H1 (cell line): ENCODE results near the gene SMCHD1. TPM values are rescaled to one million over a fixed set of nuclear protein-coding genes. Genes with fewer than 3 reads are reported as not detected.
"Not testable (repeated sequence)": the region's sequence is repeated elsewhere in the genome, so short reads cannot be mapped to it uniquely, and the experiment has no call there.

Experiments
- CTCF ChIA-PET: fragments of 300-600 bp; sonication (Branson Sonifier 250); formaldehyde crosslinking; loops from one replicate; lab custom pipeline; 2021; ENCODE audit not compliant: partially characterized antibody; lab: Charles Lee
- POLR2A ChIA-PET: fragments of 300-600 bp; sonication (Branson Sonifier 250); formaldehyde crosslinking; loops from one replicate; lab custom pipeline; 2021; ENCODE audit warnings: inconsistent platforms; ENCODE audit not compliant: partially characterized antibody; lab: Charles Lee
- DNase-seq, 2 experiments: peaks; one replicate each; pipeline versions ENCODE4 v3.0.0 to v3.0.0-alpha.2; 2010 to 2022; ENCODE audit warnings: low spot score in 2 of 2, low read depth in 1 of 2, mixed read lengths in 1 of 2
- FAIRE-seq: peaks from 2 replicates; lab custom pipeline; 2011; peaks lifted over from hg19 to GRCh38; lab: Jason Lieb, UNC
- H2AFZ ChIP-seq: 2 replicates; pipeline ENCODE4 v1.8.1; 2012; ENCODE audit warnings: low read length, inconsistent platforms
- H2AK5ac ChIP-seq: 2 replicates; pipeline ENCODE4 v1.6.1; 2013; ENCODE audit warnings: low read depth, low read length
- H2BK120ac ChIP-seq: replicated peaks from 2 replicates; pipeline ENCODE3; 2013; ENCODE audit warnings: low read depth, low read length, inconsistent platforms
- H2BK12ac ChIP-seq: 2 replicates; pipeline ENCODE4 v1.6.1; 2013; ENCODE audit warnings: low read depth, low read length
- H2BK15ac ChIP-seq: 2 replicates; pipeline ENCODE4 v1.6.1; 2013; ENCODE audit warnings: low read length
- H2BK20ac ChIP-seq: 2 replicates; pipeline ENCODE4 v1.6.1; 2013; ENCODE audit warnings: low read length
- H2BK5ac ChIP-seq: 2 replicates; pipeline ENCODE4 v1.6.1; 2013; ENCODE audit warnings: low read depth, low read length
- H3K14ac ChIP-seq: 2 replicates; pipeline ENCODE4 v1.6.1; 2013; ENCODE audit warnings: inconsistent platforms; ENCODE audit not compliant: insufficient read length
- H3K18ac ChIP-seq: 2 replicates; pipeline ENCODE4 v1.6.1; 2013; ENCODE audit warnings: low read length; ENCODE audit errors: extremely low read depth
- H3K23ac ChIP-seq: 2 replicates; pipeline ENCODE4 v1.6.1; 2013; ENCODE audit warnings: inconsistent platforms; ENCODE audit not compliant: insufficient read length
- H3K23me2 ChIP-seq: 2 replicates; pipeline ENCODE4 v1.6.1; 2013; ENCODE audit warnings: low read depth, low read length
- H3K27ac ChIP-seq: 2 replicates; pipeline ENCODE4 v1.6.1; 2011; ENCODE audit warnings: low read depth, low read length, inconsistent platforms
- H3K27me3 ChIP-seq, 4 experiments: replicated peaks in 1 of 4; 1 replicate in 1 of 4; 2 replicates in 3 of 4; pipeline versions ENCODE4 v1.6.1 to v1.8.1; 2011 to 2013; ENCODE audit warnings: low read length in 3 of 4, mild to moderate bottlenecking in 3 of 4, inconsistent platforms in 2 of 4, mixed read lengths in 2 of 4, moderate library complexity in 1 of 4; ENCODE audit not compliant: control insufficient read depth in 3 of 4, insufficient read depth in 3 of 4; ENCODE audit errors: extremely low read depth in 1 of 4
- H3K36me3 ChIP-seq, 4 experiments: 2 replicates each; pipeline versions ENCODE4 v1.6.1 to v1.8.1; 2011 to 2013; ENCODE audit warnings: mild to moderate bottlenecking in 4 of 4, low read length in 3 of 4, moderate library complexity in 2 of 4, control low read depth in 1 of 4, inconsistent platforms in 1 of 4; ENCODE audit not compliant: insufficient read depth in 4 of 4, control insufficient read depth in 2 of 4
- H3K4ac ChIP-seq: replicated peaks from 2 replicates; pipeline ENCODE3; 2013; ENCODE audit warnings: low read length, low read depth, mixed read lengths, inconsistent platforms; ENCODE audit not compliant: insufficient read length
- H3K4me1 ChIP-seq, 4 experiments: replicated peaks in 1 of 4; 1 replicate in 1 of 4; 2 replicates in 3 of 4; pipeline versions ENCODE4 v1.6.1 to v1.8.1; 2011 to 2013; ENCODE audit warnings: low read length in 3 of 4, inconsistent platforms in 2 of 4, mixed read lengths in 1 of 4; ENCODE audit not compliant: insufficient read depth in 4 of 4, control insufficient read depth in 3 of 4
- H3K4me2 ChIP-seq, 2 experiments: 2 replicates each; pipeline versions ENCODE4 v1.6.1 to v1.8.1; 2011 to 2013; ENCODE audit warnings: low read depth in 2 of 2, low read length in 2 of 2, control low read depth in 1 of 2, inconsistent platforms in 1 of 2, mild to moderate bottlenecking in 1 of 2; ENCODE audit not compliant: insufficient read depth in 1 of 2
- H3K4me3 ChIP-seq, 4 experiments: fragments of 200-600, 300-600 bp in 1 of 4; sonication (generic), shearing (Covaris generic), sonication (Bioruptor Twin) in 1 of 4; 2 replicates each; pipeline versions ENCODE4 v1.5.1 to v1.8.1; 2011 to 2016; ENCODE audit warnings: low read length in 4 of 4, low read depth in 3 of 4, control low read depth in 2 of 4, inconsistent platforms in 2 of 4, mild to moderate bottlenecking in 2 of 4, mixed read lengths in 1 of 4, moderate library complexity in 1 of 4; ENCODE audit not compliant: insufficient read depth in 2 of 4; ENCODE audit errors: extremely low read depth in 1 of 4
- H3K56ac ChIP-seq: replicated peaks from 2 replicates; pipeline ENCODE3; 2013; ENCODE audit warnings: low read depth, mild to moderate bottlenecking, mixed read lengths, low read length, inconsistent platforms; ENCODE audit not compliant: insufficient read length
- H3K79me1 ChIP-seq: 2 replicates; pipeline ENCODE4 v1.6.1; 2013; ENCODE audit warnings: low read depth, low read length, control low read depth
- H3K79me2 ChIP-seq, 2 experiments: 2 replicates each; pipeline versions ENCODE4 v1.6.1 to v1.8.1; 2012 to 2013; ENCODE audit warnings: low read length in 2 of 2, mild to moderate bottlenecking in 2 of 2, inconsistent platforms in 1 of 2; ENCODE audit not compliant: insufficient read depth in 2 of 2, control insufficient read depth in 1 of 2
- H3K9ac ChIP-seq, 4 experiments: replicated peaks in 1 of 4; 1 replicate in 1 of 4; 2 replicates in 3 of 4; pipeline versions ENCODE4 v1.6.1 to v1.8.1; 2011 to 2013; ENCODE audit warnings: low read depth in 3 of 4, low read length in 3 of 4, control low read depth in 2 of 4, mild to moderate bottlenecking in 2 of 4, moderate library complexity in 2 of 4, inconsistent platforms in 1 of 4; ENCODE audit errors: extremely low read depth in 1 of 4
- H3K9me3 ChIP-seq, 2 experiments: 2 replicates each; pipeline versions ENCODE4 v1.6.1 to v1.8.1; 2012 to 2013; ENCODE audit warnings: mild to moderate bottlenecking in 2 of 2, moderate library complexity in 2 of 2, control low read depth in 1 of 2, inconsistent platforms in 1 of 2, low read depth in 1 of 2, low read length in 1 of 2, mixed read lengths in 1 of 2; ENCODE audit not compliant: insufficient read depth in 2 of 2
- H4K20me1 ChIP-seq, 2 experiments: replicated peaks in 1 of 2; 2 replicates each; pipeline versions ENCODE3 to v1.8.1; 2011 to 2013; ENCODE audit warnings: inconsistent platforms in 2 of 2, low read length in 2 of 2, mild to moderate bottlenecking in 1 of 2; ENCODE audit not compliant: insufficient read depth in 2 of 2, control insufficient read depth in 1 of 2
- H4K5ac ChIP-seq: 2 replicates; pipeline ENCODE4 v1.6.1; 2013; ENCODE audit warnings: low read length, low read depth, mixed read lengths, inconsistent platforms; ENCODE audit not compliant: insufficient read length
- H4K8ac ChIP-seq: 2 replicates; pipeline ENCODE4 v1.8.0; 2013; ENCODE audit warnings: mild to moderate bottlenecking, moderate library complexity, low read length, inconsistent platforms; ENCODE audit not compliant: insufficient read depth; ENCODE audit errors: extremely low read depth
- H4K91ac ChIP-seq: replicated peaks from 2 replicates; pipeline ENCODE3; 2013; ENCODE audit warnings: low read length, mixed read lengths, inconsistent platforms; ENCODE audit not compliant: insufficient read length
- WGBS, 2 experiments: shearing (Covaris generic) in 1 of 2; methylation state at CpG; one replicate each; pipeline versions ENCODE4 v1.1.6 to v1.1.7; 2013 to 2015; ENCODE audit warnings: low lambda C conversion rate in 2 of 2, mixed read lengths in 2 of 2, inconsistent platforms in 1 of 2, low coverage in 1 of 2, missing lambda C conversion rate in 1 of 2; ENCODE audit not compliant: insufficient replicate concordance in 2 of 2, insufficient coverage in 1 of 2, insufficient read length in 1 of 2; ENCODE audit errors: extremely low coverage in 1 of 2, missing lambda C conversion rate in 1 of 2; 5-methylcytosine and 5-hydroxymethylcytosine counted together
- polyA plus RNA-seq, 7 experiments: library from polyadenylated mRNA; depleted of rRNA in 3 of 7; stranded (reverse) in 5 of 7; unstranded in 2 of 7; fragments of >200 nt in 5 of 7; fragments of 200-250 nt in 2 of 7; gene quantifications; 1 replicate in 5 of 7; 2 replicates in 1 of 7; 4 replicates in 1 of 7; pipeline versions ENCODE4 v1.2.1 to v1.2.3, GENCODE V29; 2011 to 2013; ENCODE audit warnings: missing spikeins in 2 of 7, mixed read lengths in 2 of 7
- total RNA-seq: library from RNA; stranded (reverse); fragmentation: NEBNext Ultra II Directional; extraction: Animal tissue kit (Norgen Biotek cat#: 25700); gene quantifications from 2 replicates; pipeline ENCODE4 v1.2.1, GENCODE V29; 2021

Gene SMCHD1
- total and polyA plus RNA-seq, 2 of the 8 experiments (the other 6 are each of a cell fraction or from before 2014, with no cell fraction given), result 9.3 to 32.0 TPM

DNA sequence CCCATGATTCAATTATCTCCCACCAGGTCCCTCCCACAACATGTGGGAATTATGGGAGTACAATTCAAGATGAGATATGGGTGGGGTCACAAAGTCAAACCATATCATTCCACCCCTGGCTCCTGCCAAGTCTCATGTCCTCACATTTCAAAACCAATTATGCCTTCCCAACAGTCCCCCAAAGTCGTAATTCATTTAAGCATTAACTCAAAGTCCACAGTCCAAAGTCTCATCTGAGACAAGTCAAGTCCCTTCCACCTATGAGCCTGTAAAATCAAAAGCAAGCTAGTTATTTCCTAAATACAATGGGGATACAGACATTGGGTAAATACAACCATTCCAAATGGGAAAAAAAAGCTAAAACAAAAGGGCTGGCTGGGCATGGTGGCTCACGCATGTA is 153.1 kb downstream of the SMCHD1 start:
- H3K4me2 ChIP-seq, H3K4me1 ChIP-seq, H2BK5ac ChIP-seq, H3K79me1 ChIP-seq, H4K8ac ChIP-seq, H2AK5ac ChIP-seq, H3K9ac ChIP-seq, H2BK12ac ChIP-seq, POLR2A ChIA-PET, H3K9me3 ChIP-seq, H4K91ac ChIP-seq, H3K4ac ChIP-seq, H3K79me2 ChIP-seq, H2BK15ac ChIP-seq, H3K27me3 ChIP-seq, H3K56ac ChIP-seq, H3K36me3 ChIP-seq, H2BK120ac ChIP-seq, FAIRE-seq, H4K5ac ChIP-seq, H4K20me1 ChIP-seq, H3K4me3 ChIP-seq, H3K14ac ChIP-seq, H3K23me2 ChIP-seq, H3K23ac ChIP-seq, H2AFZ ChIP-seq, DNase-seq, H2BK20ac ChIP-seq, CTCF ChIA-PET, H3K18ac ChIP-seq, H3K27ac ChIP-seq: not testable (repeated sequence)
- 82% methylated on average over 2 of the region's 2 CpGs; no CpG with 5 or more reads in 1 of the 2 experiments for WGBS, 2 experiments

DNA sequence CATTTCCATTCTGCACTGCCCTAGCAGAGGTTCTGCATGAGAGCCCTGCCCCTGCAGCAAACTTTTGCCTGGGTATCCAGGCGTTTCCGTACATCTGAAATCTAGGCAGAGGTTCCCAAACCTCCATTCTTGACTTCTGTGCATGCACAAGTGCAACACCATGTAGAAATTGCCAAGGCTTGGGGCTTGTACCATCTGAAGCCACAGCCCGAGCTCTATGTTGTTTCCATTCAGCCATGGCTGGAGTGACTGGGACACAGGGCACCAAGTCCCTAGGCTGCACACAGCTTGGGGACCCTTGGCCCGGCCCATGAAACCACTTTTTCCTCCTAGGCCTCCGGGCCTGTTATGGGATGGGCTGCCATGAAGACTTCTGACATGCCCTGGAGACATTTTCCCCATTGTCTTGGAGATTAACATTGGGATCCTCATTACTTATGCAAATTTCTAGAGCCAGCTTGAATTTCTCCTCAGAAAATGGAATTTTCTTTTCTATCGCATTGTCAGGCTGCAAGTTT is 154.2 kb downstream of the SMCHD1 start:
- WGBS, 2 experiments, result 78% methylated on average over 6 of the region's 6 CpGs; no CpG with 5 or more reads in 1 of the 2 experiments
- H3K27me3 ChIP-seq, CTCF ChIA-PET, POLR2A ChIA-PET, FAIRE-seq, H2AFZ ChIP-seq, H3K56ac ChIP-seq, H3K9me3 ChIP-seq, H2BK15ac ChIP-seq, H4K8ac ChIP-seq, H4K5ac ChIP-seq, H4K91ac ChIP-seq, H3K4ac ChIP-seq, H3K4me2 ChIP-seq, H2BK5ac ChIP-seq, H3K18ac ChIP-seq, H3K36me3 ChIP-seq, H3K23ac ChIP-seq, H3K79me1 ChIP-seq, H2BK120ac ChIP-seq, H2BK12ac ChIP-seq, H2AK5ac ChIP-seq, H3K23me2 ChIP-seq, H3K14ac ChIP-seq, H4K20me1 ChIP-seq, DNase-seq, H3K9ac ChIP-seq, H3K4me3 ChIP-seq, H3K4me1 ChIP-seq, H2BK20ac ChIP-seq, H3K79me2 ChIP-seq, H3K27ac ChIP-seq: not testable (repeated sequence)
